ENCODE measurements around the gene RNF223. TPM values are rescaled to one million over a fixed set of nuclear protein-coding genes. Genes with fewer than 3 reads are reported as not detected.

RNF223 gene
- total RNA-seq, 4 donors from 2014 or later, result not detected

DNA sequence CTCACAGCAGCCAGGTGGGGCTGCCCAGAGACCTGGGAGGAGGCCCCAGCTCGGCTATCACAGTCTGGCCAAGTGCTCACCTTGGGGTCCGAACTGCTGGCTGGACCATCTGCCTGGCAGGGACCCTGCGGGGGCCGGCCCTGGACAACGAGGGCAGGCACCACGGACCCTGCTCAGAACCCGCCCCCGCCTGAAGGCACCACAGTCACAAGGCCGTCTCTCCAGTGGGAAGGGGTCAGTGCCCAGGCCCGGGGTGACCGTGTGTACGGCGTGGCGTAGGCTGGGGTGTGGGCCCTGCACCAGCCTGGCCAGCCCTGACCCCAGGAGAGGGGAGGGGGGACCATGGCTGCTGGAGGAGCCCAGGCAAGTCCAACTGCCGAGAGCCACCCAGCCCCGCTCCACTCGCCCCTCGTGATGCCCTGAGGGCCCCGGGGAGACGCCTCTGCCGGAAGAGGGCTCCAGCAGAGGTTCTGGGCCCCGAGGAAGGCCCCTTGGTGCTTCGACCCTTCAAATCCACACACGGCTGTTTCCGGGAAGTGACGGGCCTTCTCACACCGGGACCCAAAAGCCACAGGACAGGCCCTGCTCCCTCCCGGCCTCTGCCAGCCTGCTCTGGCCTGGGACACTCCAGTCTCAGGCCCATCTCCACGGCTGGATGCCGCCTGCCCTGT, 11.2 kb upstream of the RNF223 start:
- ATAC-seq (ENCODE audit: low FRiP score), result no peak
- TF ChIP-seq, protein P1, sequence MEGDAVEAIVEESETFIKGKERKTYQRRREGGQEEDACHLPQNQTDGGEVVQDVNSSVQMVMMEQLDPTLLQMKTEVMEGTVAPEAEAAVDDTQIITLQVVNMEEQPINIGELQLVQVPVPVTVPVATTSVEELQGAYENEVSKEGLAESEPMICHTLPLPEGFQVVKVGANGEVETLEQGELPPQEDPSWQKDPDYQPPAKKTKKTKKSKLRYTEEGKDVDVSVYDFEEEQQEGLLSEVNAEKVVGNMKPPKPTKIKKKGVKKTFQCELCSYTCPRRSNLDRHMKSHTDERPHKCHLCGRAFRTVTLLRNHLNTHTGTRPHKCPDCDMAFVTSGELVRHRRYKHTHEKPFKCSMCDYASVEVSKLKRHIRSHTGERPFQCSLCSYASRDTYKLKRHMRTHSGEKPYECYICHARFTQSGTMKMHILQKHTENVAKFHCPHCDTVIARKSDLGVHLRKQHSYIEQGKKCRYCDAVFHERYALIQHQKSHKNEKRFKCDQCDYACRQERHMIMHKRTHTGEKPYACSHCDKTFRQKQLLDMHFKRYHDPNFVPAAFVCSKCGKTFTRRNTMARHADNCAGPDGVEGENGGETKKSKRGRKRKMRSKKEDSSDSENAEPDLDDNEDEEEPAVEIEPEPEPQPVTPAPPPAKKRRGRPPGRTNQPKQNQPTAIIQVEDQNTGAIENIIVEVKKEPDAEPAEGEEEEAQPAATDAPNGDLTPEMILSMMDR (IDR thresholded peaks at IDR 0.05), result no peak
- no peak for DNase-seq (ENCODE audit: low spot score)

DNA sequence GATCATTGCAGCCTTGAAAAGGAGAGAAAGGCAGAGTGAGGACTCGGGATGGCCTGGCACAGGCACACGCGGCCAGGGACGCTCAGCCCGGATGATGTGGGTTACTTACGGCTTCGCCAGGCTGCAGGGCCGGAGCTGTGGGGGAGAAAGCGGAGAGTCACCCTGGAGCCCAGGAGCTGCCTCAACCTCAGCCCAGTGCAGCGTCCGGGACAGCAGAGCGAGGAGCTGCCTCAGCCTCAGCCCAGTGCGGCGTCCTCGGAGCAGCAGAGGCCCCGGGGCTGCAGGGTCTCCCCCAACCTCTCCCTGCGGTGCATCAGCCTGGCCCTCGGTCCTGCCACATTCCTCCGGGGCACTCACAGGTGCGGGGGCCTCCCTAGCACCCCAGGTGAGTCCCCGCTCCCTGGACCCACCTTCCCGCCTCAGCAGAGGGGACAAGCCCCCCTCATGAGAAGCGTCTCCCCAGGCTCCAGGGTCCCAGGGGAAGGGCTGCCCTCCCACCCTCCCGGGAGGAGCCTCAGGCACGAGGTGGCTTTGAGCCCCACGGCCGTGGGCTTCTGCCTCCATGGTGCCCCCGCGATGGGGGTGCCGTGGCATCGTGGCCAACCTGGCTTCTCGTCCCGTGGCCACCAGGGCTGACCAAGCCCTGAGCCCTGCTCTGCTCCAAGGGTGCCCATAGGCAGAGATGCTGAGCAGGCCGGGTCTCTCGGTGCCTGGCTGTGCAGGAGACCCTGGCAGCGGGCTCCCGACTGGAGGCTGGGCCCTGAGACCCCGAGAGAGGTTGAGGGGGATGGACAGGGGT, 10.5 kb upstream of the RNF223 start:
- no peak for ATAC-seq (ENCODE audit: low FRiP score)
- TF ChIP-seq, protein P1 (IDR thresholded peaks at IDR 0.05), result no peak
- DNase-seq (ENCODE audit: low spot score), result no peak

DNA sequence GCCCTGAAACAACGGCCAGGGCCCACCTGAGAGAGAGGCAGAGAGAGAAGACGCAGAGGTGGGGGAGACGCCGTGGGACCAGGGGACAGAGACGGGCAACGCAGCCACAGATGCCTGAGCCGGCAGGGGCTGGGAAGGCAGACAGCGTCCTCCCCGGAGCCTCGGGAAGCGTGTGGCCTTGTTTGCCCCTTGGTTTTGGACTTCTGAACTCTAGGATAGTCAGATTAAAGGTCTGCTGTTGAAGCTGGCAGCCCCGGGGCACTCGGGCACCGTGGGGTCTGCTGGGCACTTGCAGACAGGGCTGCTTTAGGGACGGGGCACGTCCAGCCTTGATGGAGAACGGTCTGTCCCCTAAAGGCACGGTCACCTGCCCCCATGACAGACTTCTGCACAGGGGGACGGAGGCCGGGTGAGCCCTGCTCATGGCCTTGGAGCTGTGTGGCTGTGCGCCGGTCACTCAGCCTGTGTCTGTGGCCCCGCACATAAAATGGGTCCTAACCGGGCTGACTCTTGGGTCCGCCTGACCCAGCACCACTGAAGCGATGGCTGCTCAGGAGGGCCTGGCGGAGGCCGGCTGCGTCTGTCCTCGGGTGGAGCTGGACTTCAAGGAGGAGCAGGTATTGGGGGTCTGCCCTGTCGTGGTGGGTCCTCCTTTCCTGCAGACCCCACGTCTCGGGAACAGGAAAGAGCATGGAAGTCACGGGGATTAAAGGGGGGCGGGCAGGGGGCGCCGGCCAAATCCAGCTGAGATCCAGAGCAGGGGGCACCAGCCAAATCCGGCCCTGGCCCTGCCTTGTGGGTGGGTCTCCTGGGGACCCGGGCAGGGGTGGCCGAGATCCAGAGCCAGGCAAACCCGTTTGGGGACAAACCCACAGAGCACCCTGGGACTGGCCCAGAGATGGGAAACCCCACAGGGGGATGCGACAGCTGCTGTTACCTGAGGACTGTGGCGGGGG, 9.6 kb upstream of the RNF223 start:
- ATAC-seq (ENCODE audit: low FRiP score) (no peak), DNase-seq (ENCODE audit: low spot score) (no peak)
- TF ChIP-seq, protein P1 (IDR thresholded peaks at IDR 0.05), result no peak

DNA sequence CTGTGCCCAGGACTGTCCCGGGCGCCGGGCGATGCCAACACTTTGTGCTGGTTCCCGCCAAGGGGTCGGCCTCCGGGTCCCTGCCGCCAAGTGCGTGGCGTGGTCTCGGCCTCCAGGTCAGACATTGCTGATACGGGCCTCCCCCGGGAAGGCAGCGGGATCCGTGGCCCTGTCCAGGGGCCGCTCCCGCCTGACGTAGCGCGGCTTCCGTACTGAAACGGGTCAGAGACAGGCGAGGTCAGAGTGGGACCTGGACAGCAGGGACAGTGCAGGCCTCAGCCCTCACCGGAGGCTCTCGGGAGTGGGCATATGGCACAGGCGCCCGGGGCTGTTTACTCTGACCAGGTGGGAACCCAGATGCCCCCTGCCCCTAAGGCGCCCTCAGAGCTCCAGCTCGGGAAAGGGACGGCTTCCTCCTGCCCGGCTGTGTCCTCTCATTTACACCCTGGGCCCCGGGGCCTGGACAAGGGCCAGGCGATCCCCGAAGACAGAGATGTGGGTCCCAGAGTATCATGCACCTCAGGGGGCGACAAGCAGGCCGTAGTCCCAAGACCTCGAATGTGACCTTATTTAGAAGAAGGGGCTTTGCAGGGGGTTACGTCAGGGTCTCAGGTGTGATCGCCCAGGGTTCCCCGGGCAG, 8.8 kb upstream of the RNF223 start:
- TF ChIP-seq, protein P1 (IDR thresholded peaks at IDR 0.05), result no peak
- ATAC-seq (ENCODE audit: low FRiP score) (no peak), DNase-seq (ENCODE audit: low spot score) (peak; percentile 18)

DNA sequence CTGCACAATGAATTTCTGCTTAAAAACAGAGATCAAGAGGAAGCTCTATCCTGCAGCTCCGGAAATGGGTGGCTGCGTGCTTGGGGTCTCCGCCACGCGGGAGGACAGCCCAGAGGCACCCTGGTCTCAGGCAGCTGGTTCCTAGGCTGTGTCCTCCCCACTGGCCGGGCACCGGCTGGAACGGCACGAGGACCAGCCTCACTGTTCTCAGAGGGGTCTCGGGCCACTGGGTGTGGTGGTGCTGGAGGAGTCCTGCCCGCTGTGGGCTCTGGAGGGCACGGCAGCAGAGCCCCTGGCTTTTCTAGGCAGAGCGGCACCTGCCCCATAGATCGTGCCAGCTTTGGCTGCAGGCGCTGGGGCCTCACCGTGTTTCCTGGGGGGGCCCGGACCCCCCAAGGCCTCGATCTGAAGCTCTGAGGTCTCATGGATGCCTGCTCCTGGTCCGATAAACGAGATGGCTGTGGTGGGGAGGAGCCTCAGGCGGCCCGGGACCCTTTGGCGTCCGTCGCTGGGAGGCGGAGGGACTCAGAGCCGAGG, 8.2 kb upstream of the RNF223 start:
- DNase-seq (ENCODE audit: low spot score) (peak; percentile 11), ATAC-seq (ENCODE audit: low FRiP score) (no peak)
- TF ChIP-seq, protein P1 (IDR thresholded peaks at IDR 0.05), result no peak
